ENCODE results near the gene XPO4. TPM values are rescaled to one million over a fixed set of nuclear protein-coding genes. Genes with fewer than 3 reads are reported as not detected.

The XPO4 gene
- total RNA-seq, 1 experiment from 2014 or later, result 34.1 TPM

GRCh38 chr13:20769834-20770233, 132.7 kb downstream of the XPO4 start:
- H2BK15ac ChIP-seq (ENCODE audit: low read depth, low read length), result no peak overlapping the region
- H3K18ac ChIP-seq (ENCODE audit: insufficient read length, low read depth, low read length), result no peak overlapping the region
- no peak overlapping the region for H2BK120ac ChIP-seq (ENCODE audit: low read depth, low read length, poor library complexity, severe bottlenecking)
- no peak overlapping the region for H3K4ac ChIP-seq (ENCODE audit: low read depth, low read length)
- H3K14ac ChIP-seq (ENCODE audit: insufficient read depth, low read length), result no peak overlapping the region
- no peak overlapping the region for H4K8ac ChIP-seq (replicated peaks; ENCODE audit: insufficient read length, low read depth, low read length)
- peaks cover 19 to 28% of the 10 kb centered on the region in 2 experiments for H3K9me3 Mint-ChIP-seq
- DNase-seq, result no peak
- H3K27ac Mint-ChIP-seq, result no peak overlapping the region
- H3K79me2 ChIP-seq (ENCODE audit: insufficient read depth, low read length), result no peaks in the 10 kb centered on the region
- H3K27me3 Mint-ChIP-seq (ENCODE audit: low read depth), result peaks cover 3% of the 10 kb centered on the region; the same call in 1 of the 2 replicates
- H4K5ac ChIP-seq (ENCODE audit: insufficient read length, low read depth, low read length), result no peak overlapping the region
- no peak for TF ChIP-seq CTCF (conservative IDR thresholded peaks at IDR 0.05)
- peaks cover 6% of the 10 kb centered on the region for H3K23me2 ChIP-seq (ENCODE audit: insufficient read length, low read depth, low read length, poor library complexity, severe bottlenecking)
- no peak overlapping the region for H2AK5ac ChIP-seq (ENCODE audit: insufficient read length, low read length)
- no peaks in the 10 kb centered on the region for H3K4me1 ChIP-seq (ENCODE audit: insufficient read depth, low read length)
- H2BK12ac ChIP-seq (ENCODE audit: insufficient read length, low read depth, low read length), result no peak overlapping the region
- no peaks in the 10 kb centered on the region for H3K79me1 ChIP-seq (ENCODE audit: insufficient read depth, low read depth, low read length, poor library complexity, severe bottlenecking)
- H3K4me1 Mint-ChIP-seq, result peaks cover 15 to 19% of the 10 kb centered on the region in 2 experiments
- H3K27me3 ChIP-seq (ENCODE audit: insufficient read depth, low read length), result no peaks in the 10 kb centered on the region
- no peak overlapping the region for H3K9ac ChIP-seq (ENCODE audit: extremely low read depth, insufficient read length, low read length)
- no peak overlapping the region for H3T11ph ChIP-seq (ENCODE audit: low read length)
- no peak overlapping the region for H2AFZ ChIP-seq (ENCODE audit: low read length)
- no peaks in the 10 kb centered on the region for H4K20me1 ChIP-seq (ENCODE audit: control insufficient read depth, insufficient read depth, insufficient read length)
- peaks cover 23 to 40% (median 24%) of the 10 kb centered on the region in 3 experiments for H3K36me3 Mint-ChIP-seq (ENCODE audit: insufficient read depth in 1 of 3, low read depth in 3 of 3)
- no peak overlapping the region for H3K4me3 Mint-ChIP-seq
- WGBS (ENCODE audit: extremely low coverage, insufficient read length, low lambda C conversion rate), result no CpG with 5 or more reads among the region's 1 CpG
- no peak overlapping the region for H3K56ac ChIP-seq (ENCODE audit: insufficient read length, low read depth, low read length)
- no peaks in the 10 kb centered on the region for H3K9me3 ChIP-seq (ENCODE audit: control insufficient read depth, low read depth, low read length)
- no peak overlapping the region for H3K23ac ChIP-seq (ENCODE audit: insufficient read length, low read depth, low read length)
- H2BK20ac ChIP-seq (ENCODE audit: low read depth, low read length, poor library complexity, severe bottlenecking), result no peak overlapping the region
- H2BK5ac ChIP-seq (ENCODE audit: insufficient read length, low read length), result no peak overlapping the region
- H4K91ac ChIP-seq (ENCODE audit: insufficient read length, low read depth, low read length), result no peak overlapping the region
- H3K27ac ChIP-seq (ENCODE audit: insufficient read length, low read depth, low read length), result no peak overlapping the region
- H3K4me2 ChIP-seq (ENCODE audit: insufficient read depth, insufficient read length, low read length), result no peak overlapping the region

Measured in H9 (cell line).